Ascending aorta (tissue), 2 donors: ENCODE results near the gene FARP1. TPM values are rescaled to one million over a fixed set of nuclear protein-coding genes. Genes with fewer than 3 reads are reported as not detected.

Experiments used
- DNase-seq, 2 donors: peaks; one replicate each; pipeline ENCODE4 v3.0.0-alpha.2; 2019; ENCODE audit warnings: low spot score in 2 of 2
- H3K27ac ChIP-seq, 2 donors: fragments of 200-600 bp; sonication (generic); one replicate each; pipeline ENCODE4 v1.5.1; 2016 to 2017; ENCODE audit warnings: mild to moderate bottlenecking in 1 of 2
- H3K27me3 ChIP-seq: fragments of 200-600 bp; sonication (generic); one replicate; pipeline ENCODE4 v1.5.1; 2017
- H3K36me3 ChIP-seq, 2 donors: fragments of 200-600 bp; sonication (generic); one replicate each; pipeline ENCODE4 v1.5.1; 2016
- H3K4me1 ChIP-seq, 2 donors: fragments of 200-600 bp; sonication (generic); one replicate each; pipeline ENCODE4 v1.5.1; 2016 to 2017; ENCODE audit warnings: mild to moderate bottlenecking in 1 of 2
- H3K4me3 ChIP-seq, 2 donors: fragments of 200-600 bp; sonication (generic); one replicate each; pipeline ENCODE4 v1.5.1; 2016 to 2017; ENCODE audit warnings: mild to moderate bottlenecking in 1 of 2
- H3K9me3 ChIP-seq, 2 donors: fragments of 200-600 bp; sonication (generic); one replicate each; pipeline ENCODE4 v1.5.1; 2016
- intact Hi-C: fragments of 100-400 bp; cut with DNase I; formaldehyde crosslinking; loops from one replicate; pipeline ENCODE4 v1.15.1; 2023
- total RNA-seq: library from RNA; depleted of rRNA; stranded (reverse); fragments of >200 nt; gene quantifications from one replicate; pipeline ENCODE4 v1.1.0, GENCODE V29; 2016
- TF ChIP-seq, protein P1 (sequence below), 3 experiments: fragments of 200-600 bp in 2 of 3; fragments of 450-650 bp in 1 of 3; sonication (generic) in 2 of 3; IDR thresholded peaks; one replicate each; pipeline ENCODE4 v1.5.1; 2016 to 2019; ENCODE audit warnings: antibody characterized with exemption in 3 of 3, mild to moderate bottlenecking in 1 of 3, moderate library complexity in 1 of 3

Gene FARP1
- total RNA-seq, 1 donor from 2014 or later = 80.8 TPM

GRCh38 chr13:98175823-98176222, 32.9 kb downstream of the FARP1 start:
- DNase-seq = no peak
- no peak overlapping the region for H3K27ac ChIP-seq
- intact Hi-C loops = no loop called here

GRCh38 chr13:98176777-98177608, 34.1 kb downstream of the FARP1 start, which contains the start of gene RNF113B:
RNF113B (minus strand) TSS chr13:98177269; CDS start chr13:98177236, 33 bp downstream.
- H3K9me3 ChIP-seq = no peaks in the 10 kb centered on the region
- H3K4me1 ChIP-seq = peaks cover 3 to 12% of the 10 kb centered on the region in 2 donors
- H3K27ac ChIP-seq = no peak within 1 kb of the TSS
- TF ChIP-seq, protein P1, sequence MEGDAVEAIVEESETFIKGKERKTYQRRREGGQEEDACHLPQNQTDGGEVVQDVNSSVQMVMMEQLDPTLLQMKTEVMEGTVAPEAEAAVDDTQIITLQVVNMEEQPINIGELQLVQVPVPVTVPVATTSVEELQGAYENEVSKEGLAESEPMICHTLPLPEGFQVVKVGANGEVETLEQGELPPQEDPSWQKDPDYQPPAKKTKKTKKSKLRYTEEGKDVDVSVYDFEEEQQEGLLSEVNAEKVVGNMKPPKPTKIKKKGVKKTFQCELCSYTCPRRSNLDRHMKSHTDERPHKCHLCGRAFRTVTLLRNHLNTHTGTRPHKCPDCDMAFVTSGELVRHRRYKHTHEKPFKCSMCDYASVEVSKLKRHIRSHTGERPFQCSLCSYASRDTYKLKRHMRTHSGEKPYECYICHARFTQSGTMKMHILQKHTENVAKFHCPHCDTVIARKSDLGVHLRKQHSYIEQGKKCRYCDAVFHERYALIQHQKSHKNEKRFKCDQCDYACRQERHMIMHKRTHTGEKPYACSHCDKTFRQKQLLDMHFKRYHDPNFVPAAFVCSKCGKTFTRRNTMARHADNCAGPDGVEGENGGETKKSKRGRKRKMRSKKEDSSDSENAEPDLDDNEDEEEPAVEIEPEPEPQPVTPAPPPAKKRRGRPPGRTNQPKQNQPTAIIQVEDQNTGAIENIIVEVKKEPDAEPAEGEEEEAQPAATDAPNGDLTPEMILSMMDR (IDR thresholded peaks at IDR 0.05) = no peak
- no peak for DNase-seq
- no peak within 1 kb of the TSS for H3K4me3 ChIP-seq
- H3K27me3 ChIP-seq = no peaks in the 10 kb centered on the region
- intact Hi-C loops = no loop called here
- no peaks in the 10 kb centered on the region for H3K36me3 ChIP-seq

More at GRCh38 chr13:98175823-98176222, 32.9 kb downstream of the FARP1 start:
- Histone ChIP-seq H3K27me3 (no peaks in the 10 kb centered on the region), H3K4me3 (no peak overlapping the region), H3K9me3 (no peaks in the 10 kb centered on the region), H3K4me1 (peaks cover 3 to 15% of the 10 kb centered on the region in 2 donors), H3K36me3 (no peaks in the 10 kb centered on the region)
- TF ChIP-seq, protein P1 (IDR thresholded peaks at IDR 0.05) = no peak

GRCh38 chr13:98180092-98180491, 37.2 kb downstream of the FARP1 start:
- DNase-seq = no peak
- H3K4me3 ChIP-seq = no peak overlapping the region
- no peaks in the 10 kb centered on the region for H3K27me3 ChIP-seq
- TF ChIP-seq, protein P1 (IDR thresholded peaks at IDR 0.05) = no peak
- no peaks in the 10 kb centered on the region for H3K36me3 ChIP-seq
- intact Hi-C loops = no loop called here
- H3K4me1 ChIP-seq = no peaks in the 10 kb centered on the region
- H3K9me3 ChIP-seq = no peaks in the 10 kb centered on the region
- H3K27ac ChIP-seq = no peak overlapping the region

DNA sequence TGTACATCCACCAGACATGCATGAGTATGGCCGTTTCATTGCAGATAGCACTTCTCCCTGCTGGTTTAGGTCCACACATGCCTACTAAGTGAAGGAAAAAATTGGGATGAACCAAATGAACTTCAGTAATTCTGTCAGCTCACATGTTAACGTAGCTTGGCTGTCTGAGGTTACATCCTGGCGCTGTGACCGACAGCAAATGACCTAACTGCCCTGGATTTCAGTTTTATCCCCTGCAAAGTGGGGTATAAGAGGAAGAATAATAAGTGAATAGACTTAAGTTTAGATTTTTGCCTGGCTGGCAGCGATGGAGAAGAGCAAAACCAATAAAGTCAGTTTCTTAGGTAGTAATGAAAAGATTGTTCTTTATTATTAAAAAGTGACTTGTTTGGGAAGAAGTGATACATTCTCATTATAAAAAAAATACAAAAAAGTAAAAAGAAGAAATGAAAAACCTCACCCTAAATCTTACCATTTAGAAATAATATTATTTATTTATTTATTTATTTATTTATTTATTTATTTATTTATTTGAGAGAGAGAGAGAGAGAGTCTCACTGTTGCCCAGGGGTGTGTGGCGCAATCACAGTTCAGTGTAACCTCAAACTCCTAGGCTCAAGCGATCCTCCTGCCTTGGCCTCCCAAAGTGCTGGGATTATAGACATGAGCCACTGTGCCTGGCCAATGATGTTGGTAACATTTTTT, 38.4 kb downstream of the FARP1 start:
- intact Hi-C loops = no loop called here
- DNase-seq = no peak

GRCh38 chr13:98182153-98182552, 39.3 kb downstream of the FARP1 start:
- Histone ChIP-seq H3K9me3 (no peaks in the 10 kb centered on the region), H3K36me3 (no peaks in the 10 kb centered on the region), H3K27me3 (no peaks in the 10 kb centered on the region), H3K4me3 (no peak overlapping the region), H3K27ac (peak overlapping the region in 1 of 2 donors; percentile 63), H3K4me1 (no peaks in the 10 kb centered on the region)
- intact Hi-C loops = no loop called here
- DNase-seq = no peak
- TF ChIP-seq, protein P1 (IDR thresholded peaks at IDR 0.05) = no peak

More for the DNA sequence above, 38.4 kb downstream of the FARP1 start:
- Histone ChIP-seq H3K36me3 (no peaks in the 10 kb centered on the region), H3K4me3 (no peak overlapping the region), H3K9me3 (no peaks in the 10 kb centered on the region), H3K4me1 (no peaks in the 10 kb centered on the region), H3K27me3 (no peaks in the 10 kb centered on the region), H3K27ac (no peak overlapping the region)
- TF ChIP-seq, protein P1 (IDR thresholded peaks at IDR 0.05) = no peak
